IPS-18c (cell line): ENCODE results near the gene SMURF1.

ENCODE experiments used
- H3K4me3 ChIP-seq: 2 replicates; pipeline ENCODE4 v1.7.0; 2013; ENCODE audit warnings: low read depth, mild to moderate bottlenecking, low read length, moderate library complexity; ENCODE audit not compliant: insufficient read depth
- H3K9me3 ChIP-seq: one replicate; pipeline ENCODE4 v1.6.1; 2013; ENCODE audit warnings: mild to moderate bottlenecking, low read length, moderate library complexity; ENCODE audit not compliant: control insufficient read depth, insufficient read depth

SMURF1 gene

DNA sequence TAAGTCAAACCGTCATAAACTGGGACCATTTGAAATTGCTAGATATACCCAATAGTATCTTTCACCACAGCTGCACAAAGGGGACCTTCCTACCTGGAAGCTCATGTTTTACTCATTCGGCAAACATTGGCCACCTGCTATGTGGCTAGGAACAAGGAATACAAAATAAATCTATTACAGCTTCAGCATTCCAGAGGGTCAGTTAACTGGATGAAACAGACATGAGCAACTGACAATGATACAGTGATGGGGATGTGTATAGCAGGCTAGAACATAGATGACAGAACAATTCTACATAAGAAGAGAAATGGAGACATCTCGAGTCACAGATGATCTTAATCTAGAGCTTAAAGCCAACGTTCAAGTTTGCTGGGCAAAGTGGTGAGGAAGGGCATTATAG lies 3.1 kb upstream of the SMURF1 start:
- Histone ChIP-seq H3K4me3 (no peak overlapping the region), H3K9me3 (no peaks in the 10 kb centered on the region)

DNA sequence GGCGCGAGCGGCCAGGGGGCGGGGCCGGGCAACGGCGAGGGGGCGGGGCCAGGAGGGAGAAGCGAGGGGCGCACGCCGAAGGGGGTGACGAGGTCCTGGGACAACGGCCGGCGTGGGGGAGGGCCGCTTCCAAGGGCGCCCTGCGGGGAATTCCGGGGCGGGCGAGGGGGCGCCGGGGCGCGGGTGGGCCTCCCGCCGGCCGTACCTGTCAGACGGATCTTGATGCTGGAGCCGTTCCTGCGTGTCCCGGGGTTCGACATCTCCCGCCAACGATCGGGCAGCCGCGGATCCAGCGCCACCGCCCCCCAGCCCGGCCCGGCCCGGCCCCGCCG lies 421 bp downstream of the SMURF1 start:
- Histone ChIP-seq H3K9me3 (no peaks in the 10 kb centered on the region), H3K4me3 (peak overlapping the region; percentile 71)

DNA sequence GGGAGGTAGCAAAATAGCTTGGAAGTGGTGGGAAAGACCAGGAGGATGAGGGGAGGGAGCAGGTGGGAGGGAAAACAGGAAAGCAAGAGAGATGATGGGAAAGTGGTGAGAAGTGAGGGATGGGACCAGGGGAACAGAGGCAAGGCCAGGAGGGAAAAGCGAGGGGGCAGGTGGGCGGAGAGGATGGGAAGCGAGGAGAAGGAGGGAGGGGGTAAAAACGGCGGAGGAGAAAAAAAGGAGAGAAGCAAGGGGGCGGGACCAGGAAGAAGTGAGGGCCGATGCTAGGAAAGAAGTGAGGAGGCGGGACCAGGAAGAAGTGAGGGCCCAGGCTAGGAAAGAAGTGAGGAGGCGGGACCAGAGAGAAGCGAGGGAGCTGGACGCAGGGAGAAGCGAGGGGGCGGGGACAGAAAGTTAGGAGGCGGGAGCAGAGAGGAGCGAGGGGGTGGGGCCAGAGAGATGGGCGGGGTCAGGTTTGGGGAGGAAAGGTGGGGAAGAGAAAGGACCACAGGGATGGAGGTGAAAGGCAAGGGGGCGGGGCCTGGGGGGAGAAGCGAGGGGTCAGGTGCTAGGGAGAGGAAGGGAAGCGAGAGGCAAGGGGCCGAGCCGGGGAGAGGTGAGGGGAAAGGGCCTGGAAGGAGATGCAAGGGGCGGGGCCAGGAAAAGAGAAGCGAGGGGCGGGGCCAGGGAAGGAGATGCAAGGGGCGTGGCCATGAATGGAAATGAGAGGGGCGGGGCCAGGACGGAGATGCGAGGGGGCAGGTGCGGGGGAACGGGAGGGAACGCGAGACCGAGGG lies 984 bp downstream of the SMURF1 start:
- Histone ChIP-seq H3K4me3 (peak overlapping the region; percentile 56; the same call in 1 of the 2 replicates), H3K9me3 (no peaks in the 10 kb centered on the region)

DNA sequence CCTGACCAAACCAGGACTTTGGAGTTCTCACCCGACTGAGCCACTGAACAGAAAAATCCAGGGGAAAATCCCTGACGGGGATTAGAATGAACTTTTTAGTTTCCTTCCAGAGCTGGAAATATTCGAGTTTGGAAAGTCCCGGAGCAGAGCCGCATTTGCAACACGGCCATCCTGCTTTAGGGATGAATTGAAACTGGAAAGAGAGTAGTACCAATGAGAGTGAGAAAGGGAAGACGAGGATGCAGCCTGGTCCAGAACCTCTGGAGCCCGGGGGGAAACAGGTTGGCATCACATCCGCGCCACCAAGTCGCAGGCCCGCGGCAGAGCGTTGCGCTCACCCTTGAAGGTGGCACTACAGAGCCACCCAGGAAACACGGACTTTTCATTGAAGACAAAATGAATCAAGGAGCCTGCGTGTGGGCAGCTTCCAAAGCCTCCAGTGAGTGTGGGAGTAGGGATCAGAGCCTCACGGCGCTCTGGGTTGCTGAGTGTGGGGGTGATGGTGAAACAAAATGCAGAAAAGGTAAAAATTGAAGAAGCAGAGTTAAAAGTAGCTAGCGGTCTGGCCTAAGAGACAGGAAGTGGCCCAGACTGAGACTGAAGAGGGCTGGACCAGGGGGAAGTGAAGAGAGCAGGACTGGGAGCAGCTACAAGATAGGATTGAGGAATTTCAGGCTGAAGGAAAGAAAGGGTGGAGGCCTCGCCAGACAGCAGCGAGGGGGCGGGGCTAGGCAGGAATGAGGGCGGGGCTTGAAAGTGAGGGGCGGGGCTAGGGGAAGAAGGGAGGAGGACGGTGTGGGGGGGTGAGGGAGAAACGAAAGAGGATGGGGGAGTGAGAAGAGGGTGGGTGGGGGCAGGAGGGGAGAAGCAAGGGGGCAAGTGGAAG lies 1.8 kb downstream of the SMURF1 start:
- Histone ChIP-seq H3K9me3 (no peaks in the 10 kb centered on the region), H3K4me3 (peak overlapping the region; percentile 58)

DNA sequence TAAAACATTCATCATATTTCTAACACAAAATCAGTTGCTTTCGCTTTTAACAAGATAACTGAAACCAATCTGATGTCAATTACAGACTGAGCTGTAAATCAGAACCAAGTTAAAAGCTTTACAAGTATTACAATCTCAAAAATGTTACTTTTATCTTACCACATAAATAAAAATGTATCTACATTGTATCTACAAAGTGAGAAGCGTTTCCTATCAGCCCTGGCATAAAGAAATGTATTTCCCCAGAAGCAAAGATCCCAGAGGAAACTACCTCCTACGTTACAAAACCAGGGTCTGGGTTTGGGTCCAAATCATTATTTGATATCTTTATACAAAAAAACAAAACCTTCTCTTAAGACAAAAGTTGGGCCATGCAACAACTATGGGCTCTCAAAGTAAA lies 2.6 kb downstream of the SMURF1 start:
- Histone ChIP-seq H3K9me3 (no peaks in the 10 kb centered on the region), H3K4me3 (peak overlapping the region; percentile 58; the same call in 1 of the 2 replicates)

DNA sequence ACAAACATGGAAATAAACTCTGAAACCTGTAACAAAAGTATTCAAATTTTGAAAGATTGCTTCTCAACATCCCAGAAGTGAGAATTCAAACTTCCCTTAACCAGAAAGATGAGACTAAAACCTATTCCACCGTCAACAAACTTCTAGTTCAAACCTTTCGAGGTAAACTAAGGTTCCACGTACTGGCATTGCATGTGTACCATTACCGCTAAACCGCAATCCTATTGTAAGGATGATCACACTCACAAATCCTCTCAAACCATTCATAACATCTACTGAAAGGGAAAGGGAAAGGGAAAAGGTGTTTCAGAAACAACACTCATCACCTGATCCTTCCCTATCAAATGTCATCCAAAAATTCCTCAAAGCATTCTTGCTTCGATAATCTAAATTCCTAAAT lies 3.1 kb downstream of the SMURF1 start:
- no peak overlapping the region for H3K4me3 ChIP-seq

DNA sequence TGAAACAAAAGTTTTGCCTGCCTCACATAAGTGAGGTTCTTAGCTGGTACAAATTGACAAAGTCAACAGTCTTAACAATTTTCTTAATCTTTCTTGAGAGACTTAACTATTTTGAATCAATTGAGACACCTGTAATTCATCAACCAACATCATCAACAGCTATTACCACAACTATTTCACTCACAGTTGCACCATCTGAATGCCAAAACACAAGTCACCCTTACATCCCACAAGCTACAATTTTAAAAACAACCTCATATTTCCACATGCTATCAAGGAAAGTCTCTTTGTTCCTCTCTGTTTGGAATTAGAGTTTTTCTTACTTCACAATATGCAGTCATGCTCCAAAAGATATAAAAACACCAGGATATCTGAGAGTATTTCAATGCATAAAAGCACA lies 4.9 kb downstream of the SMURF1 start:
- Histone ChIP-seq H3K4me3 (no peak overlapping the region), H3K9me3 (no peaks in the 10 kb centered on the region)

More for the DNA sequence above, 3.1 kb downstream of the SMURF1 start:
- no peaks in the 10 kb centered on the region for H3K9me3 ChIP-seq

DNA sequence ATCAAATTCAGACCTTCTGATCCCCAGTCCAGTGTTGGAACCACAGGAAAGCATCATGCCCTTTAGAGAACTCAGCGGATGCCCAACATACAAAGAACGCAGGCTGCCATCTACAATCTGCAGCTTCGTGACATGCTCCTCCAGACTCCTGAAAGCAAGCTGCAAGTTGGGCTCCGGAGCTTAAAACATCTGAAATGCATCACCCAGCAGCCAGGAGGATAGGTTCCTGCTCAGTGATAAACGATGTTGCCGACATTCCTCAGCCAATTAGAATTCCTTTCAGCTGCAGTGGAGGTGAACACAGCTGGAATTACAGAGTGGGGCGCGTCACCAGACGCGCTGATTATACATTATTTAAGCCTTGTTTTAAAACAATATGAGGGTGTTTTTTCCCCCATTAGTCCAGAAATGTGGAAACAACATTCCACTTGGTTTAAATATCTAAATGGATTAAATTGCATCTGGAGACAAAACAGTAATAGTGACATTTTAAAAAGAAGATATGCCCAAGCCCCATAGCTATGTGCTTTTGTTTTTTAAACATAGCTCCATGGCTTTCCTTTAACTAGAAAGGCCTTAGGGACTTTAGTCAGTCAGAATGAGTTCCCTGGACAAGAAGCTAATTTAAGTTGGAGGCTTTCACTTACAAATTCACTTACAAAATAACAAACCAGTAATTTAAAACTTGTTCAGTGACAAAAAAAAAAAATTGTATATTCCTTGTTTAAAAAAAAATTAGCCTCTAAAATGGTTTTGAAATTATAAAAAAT lies 6.3 kb downstream of the SMURF1 start:
- H3K4me3 ChIP-seq, result peak overlapping the region; percentile 2; the same call in 1 of the 2 replicates

DNA sequence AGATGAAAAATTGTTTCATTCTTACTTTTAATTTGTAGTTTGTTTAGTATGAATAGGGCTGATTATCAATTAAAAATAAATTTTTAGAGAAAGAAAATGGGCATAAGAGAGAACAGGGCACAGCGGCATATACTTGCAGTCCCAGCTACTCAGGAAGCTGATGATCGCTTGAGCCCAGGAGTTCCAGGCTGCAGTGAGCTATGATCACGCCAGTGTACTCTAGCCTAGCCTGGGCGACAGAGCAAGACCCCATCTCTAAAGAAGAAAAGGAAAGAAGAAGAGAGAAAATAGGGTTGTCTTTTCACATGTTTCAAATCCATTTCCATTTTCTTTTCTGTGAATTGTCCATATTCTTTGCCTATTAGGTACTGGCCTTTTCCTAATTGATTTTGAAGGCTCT lies 8.0 kb downstream of the SMURF1 start:
- no peak overlapping the region for H3K4me3 ChIP-seq
- no peaks in the 10 kb centered on the region for H3K9me3 ChIP-seq

More for the DNA sequence above, 6.3 kb downstream of the SMURF1 start:
- H3K9me3 ChIP-seq, result no peaks in the 10 kb centered on the region

DNA sequence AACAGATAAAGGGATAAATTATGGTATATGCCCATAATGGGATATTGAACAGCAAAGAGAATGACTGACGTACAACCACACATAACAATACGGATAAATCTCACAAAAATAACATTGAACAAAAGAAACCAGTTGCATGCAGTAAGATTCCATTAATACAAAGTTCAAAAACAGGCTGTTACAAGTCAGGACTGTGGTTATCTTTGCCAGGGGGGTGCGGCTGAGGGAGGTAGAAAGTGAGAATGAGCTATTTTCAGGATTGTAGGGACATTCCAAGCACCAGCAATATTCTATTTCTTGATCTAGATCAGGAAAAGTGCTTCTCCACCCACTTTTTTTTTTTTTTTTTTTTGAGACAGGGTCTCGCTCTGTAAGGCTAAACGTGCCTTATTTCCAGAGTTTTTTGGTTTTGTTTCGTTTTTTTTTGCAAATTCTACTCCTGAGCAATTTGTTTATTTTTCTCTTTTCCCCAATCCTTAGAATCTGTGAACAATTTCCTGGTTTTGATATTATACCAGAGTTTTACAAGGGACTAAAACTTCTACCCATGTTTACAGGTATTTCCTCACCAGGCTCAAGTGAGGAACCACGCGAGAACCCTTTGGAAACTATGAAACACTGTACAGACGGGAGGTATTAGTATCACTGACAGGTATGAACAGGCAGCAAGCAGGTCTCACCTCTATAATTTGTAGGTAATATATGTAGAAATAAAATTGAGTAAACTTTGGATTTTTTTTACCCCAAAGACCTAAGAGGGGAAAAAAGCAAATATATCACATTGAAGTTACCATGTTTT lies 9.9 kb downstream of the SMURF1 start:
- H3K9me3 ChIP-seq, result no peaks in the 10 kb centered on the region

DNA sequence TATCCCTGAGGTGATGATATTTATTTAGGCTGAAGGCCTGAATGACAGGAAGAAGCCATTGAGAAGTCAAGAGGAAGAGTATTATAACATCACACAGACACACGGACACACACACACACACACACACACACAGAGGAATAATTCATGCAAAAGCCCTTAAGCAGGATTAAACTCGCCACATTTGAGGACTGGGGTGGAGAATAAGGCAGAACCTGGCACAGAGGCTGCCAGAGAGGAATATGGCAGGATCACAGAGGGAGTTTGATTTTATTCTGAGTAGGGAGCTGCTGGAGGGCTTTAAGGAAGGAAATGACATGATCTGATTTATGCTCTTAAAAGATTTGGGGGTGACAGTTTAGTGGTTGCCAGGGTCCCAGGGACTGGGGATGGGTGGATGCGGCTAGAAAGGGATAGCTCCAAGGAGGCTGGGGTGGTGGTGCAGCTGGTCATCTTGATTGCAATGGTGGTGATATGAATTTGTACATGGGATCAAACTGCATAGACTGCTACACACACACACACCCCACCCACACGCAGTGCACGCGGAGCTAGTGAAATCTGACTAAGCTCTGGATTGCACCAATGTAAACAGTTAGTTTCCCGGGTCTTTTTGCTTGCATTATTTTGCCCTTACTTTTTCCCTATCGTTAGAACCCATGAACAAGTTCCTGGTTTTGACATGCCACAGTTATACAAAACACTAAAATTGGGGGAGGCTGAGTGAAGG lies 11.2 kb downstream of the SMURF1 start:
- Histone ChIP-seq H3K9me3 (no peaks in the 10 kb centered on the region), H3K4me3 (no peak overlapping the region)

More for the DNA sequence above, 9.9 kb downstream of the SMURF1 start:
- no peak overlapping the region for H3K4me3 ChIP-seq

DNA sequence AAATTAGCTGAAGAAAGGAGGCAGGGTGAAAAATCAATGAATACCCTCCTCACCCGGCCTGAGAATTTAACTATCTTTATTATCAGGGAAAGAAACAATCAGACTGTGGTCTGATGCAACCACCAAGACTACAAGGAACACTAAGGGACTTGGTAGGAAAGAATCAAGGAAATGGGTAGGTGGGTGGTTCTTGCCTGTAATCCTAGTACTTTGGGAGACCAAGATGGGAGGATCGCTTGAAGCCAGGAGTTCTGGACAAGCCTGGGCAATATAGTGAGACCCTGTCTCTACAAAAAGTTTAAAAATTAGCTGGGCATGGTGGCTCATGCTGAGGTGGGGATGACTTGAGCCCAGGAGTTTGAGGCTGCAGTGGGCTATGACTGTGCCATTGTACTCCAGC lies 12.6 kb downstream of the SMURF1 start:
- Histone ChIP-seq H3K9me3 (no peaks in the 10 kb centered on the region), H3K4me3 (no peak overlapping the region)

DNA sequence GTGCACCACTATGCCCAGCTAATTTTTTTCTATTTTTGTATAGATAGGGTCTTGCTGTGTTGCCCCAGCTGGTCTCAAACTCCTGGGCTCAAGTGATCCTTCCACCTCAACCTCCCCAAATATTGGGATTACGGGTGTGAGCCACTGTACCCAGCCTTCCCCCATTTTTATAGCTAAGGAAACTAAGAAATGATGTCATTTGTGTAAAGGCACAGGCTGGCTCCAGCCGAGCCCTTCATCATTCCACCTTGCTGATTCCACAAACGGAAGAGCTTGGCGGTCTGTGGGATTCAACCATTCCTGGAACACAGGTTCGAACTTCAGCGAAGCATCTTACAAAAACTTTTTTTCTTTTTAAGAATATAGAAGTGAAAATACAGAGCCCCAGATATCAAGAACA lies 14.4 kb downstream of the SMURF1 start:
- H3K4me3 ChIP-seq, result no peak overlapping the region
- no peaks in the 10 kb centered on the region for H3K9me3 ChIP-seq

DNA sequence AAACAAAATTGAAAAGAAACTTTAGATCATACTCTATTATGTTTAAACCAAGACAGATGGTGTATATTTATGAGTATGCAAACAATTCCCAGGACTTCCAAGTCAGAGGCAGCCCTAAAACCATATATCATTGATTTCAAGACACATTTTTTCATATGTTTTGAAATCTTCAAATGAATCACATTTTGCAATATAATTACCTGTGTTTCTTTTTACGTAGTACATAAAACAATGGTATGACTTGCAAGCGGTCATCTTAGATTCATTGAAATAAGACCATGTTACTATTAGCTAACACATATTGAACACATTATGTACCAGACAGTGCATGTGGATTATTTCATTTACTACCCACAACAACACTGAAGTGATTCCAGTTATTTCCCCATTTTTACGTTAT lies 14.9 kb downstream of the SMURF1 start:
- Histone ChIP-seq H3K9me3 (no peaks in the 10 kb centered on the region), H3K4me3 (no peak overlapping the region)

DNA sequence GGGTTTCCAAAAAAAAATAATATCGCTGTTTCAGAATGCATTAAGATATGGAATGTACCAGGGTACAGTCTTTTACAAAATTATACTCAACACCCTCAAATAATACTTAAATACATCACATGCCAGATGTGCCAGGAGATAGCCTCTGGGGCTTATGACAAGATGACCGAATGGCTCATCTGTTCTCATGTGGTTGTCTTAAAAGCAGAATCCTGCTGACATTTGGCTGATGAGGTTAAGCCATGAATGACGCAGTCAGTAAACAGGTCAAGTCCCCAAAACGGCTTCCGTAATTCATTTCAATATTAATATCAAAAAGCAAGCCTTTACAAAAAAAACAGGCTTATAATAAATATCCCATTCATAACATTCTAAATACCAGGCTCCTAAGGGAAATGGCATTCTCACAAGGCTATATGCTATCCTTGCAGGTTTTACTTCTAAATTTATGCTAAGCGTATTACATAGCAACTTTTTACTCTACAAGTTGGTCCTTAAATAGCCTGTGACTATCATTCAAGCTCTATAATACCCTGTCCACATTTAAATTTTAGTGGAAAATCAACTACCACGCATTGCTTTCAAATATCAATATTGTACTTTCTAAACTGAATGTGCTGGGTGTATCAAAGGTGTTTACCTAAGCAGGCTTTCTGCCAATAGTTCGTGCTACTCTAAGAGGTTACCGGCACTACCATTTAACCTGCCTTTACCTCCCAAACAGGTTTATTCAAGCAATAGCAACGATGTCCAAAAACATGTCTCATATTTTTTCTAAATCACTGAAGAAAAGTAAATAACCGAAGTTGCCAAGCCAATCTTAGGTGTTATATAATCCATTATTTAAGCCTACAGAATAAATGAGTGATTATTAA lies 15.6 kb downstream of the SMURF1 start:
- no peak overlapping the region for H3K4me3 ChIP-seq
- H3K9me3 ChIP-seq, result no peaks in the 10 kb centered on the region
